Fibroblast of villous mesenchyme (primary cell): ENCODE data around the gene DYNLT2. TPM values are rescaled to one million over a fixed set of nuclear protein-coding genes. Genes with fewer than 3 reads are reported as not detected.

ENCODE experiments used
- DNase-seq: peaks from one replicate; pipeline ENCODE4 v3.0.0-alpha.2; 2010; ENCODE audit warnings: low read depth
- H3K4me3 ChIP-seq: 2 replicates; pipeline ENCODE4 v1.5.1; 2011; ENCODE audit warnings: low read depth, mild to moderate bottlenecking, low read length
- CTCF ChIP-seq: IDR thresholded peaks from 2 replicates; pipeline ENCODE4 v1.5.1; 2012; ENCODE audit warnings: low read depth, mild to moderate bottlenecking, low read length; ENCODE audit not compliant: insufficient read depth
- total RNA-seq: library from RNA; depleted of rRNA; stranded (reverse); fragments of >200 nt; gene quantifications from 2 replicates; pipeline ENCODE4 v1.2.3, GENCODE V29; 2012

DYNLT2 gene
- total RNA-seq, 1 donor: 1.3 TPM

DNA sequence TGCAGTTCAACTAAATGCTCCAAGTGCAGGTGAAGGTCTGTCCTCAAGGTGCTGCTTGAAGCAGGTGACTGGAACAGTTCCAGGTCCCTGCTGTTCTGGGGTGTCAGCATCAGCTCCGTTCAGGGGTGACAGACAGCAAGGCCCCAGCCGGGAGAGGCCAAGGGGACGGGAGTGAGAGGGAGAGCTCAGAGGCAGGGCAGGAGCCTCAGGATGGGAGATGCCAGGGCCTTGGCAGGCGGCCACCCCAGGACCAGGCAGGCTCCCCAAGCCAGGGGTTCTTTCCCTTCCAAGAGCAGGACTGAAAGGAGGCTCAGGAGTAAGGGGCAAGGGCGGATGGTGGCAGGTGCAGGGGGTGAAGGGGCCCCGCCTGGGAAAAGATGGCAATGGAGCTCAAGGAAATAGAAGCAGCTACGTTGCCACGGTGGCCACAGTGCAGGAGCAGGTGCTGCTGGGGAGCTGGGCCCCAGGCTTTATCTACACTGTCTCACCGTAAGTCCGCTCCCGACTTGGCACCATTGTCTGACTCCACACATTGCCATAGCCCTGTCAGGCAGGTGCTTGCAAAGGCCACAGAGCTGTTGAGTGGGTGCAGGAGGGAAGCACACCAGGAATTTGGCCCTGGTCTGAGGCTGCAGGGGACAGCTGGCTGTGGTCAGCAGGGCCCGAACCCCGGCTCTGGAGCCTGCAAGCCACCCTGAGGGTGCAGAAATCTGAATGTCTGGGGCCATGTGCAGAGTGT is 43.1 kb upstream of the DYNLT2 start:
- DNase-seq: no peak
- TF ChIP-seq CTCF: no peak
- no peak overlapping the region for H3K4me3 ChIP-seq

GRCh38 chr6:169793408-169793807 is 42.0 kb upstream of the DYNLT2 start:
- no peak for DNase-seq
- no peak overlapping the region for H3K4me3 ChIP-seq
- TF ChIP-seq CTCF: no peak

GRCh38 chr6:169792306-169793015 is 41.1 kb upstream of the DYNLT2 start:
- TF ChIP-seq CTCF: no peak
- DNase-seq: no peak
- H3K4me3 ChIP-seq: no peak overlapping the region

- TF ChIP-seq CTCF: no peak
- H3K4me3 ChIP-seq: no peak overlapping the region
- DNase-seq: no peak
These were observed 40.4 kb upstream of the DYNLT2 start for GRCh38 chr6:169791721-169792131.

DNA sequence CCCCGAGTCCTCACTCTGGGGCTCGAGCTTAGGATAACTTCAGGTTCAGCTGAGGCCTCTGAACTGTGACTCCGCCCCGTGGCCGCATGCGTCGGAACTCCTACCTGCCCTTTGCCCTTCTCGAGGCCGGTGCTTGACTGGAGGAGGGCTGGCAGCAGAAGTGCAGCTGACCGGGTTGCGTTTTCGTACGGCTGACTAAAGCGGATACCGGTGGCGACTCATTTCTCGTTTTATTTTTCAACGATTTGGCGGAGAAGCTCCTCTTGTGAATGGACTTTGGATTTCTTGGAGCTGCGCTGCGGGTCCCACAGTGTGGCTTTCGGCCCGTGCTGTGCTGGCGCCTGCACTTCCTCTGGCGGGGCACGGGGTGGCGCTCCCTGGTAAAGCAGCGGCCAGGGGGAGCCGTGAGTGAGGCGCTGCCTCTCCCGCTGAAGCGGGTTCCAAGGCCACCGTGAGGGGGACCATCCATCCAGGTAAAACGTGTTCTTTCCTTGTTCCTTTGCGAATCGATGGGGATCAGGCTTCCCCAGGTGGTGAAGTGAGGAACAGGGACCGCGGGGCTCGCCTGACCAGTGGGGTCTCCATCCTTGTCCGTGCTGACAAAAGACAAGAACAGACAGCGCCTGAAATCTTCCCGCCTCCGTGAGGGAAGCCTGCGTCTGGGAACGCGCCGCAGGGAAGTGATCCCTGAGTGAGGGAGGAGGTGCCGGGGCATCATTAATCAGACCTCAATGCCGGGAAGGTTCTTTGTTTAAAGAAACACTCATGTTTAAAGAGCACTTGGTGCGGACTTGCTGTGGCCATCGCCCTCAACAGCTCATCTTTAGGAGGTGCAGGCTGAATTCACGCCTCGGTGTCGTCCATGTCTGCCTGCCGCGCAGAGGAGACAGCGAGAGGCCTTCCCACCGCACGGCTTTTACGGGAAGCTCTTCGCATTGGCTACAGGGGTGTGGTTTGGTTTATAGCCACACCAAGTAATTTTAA is 38.9 kb upstream of the DYNLT2 start:
- peak; percentile 99 for TF ChIP-seq CTCF
- peak; percentile 66 for DNase-seq
- H3K4me3 ChIP-seq: peak overlapping the region; percentile 59

GRCh38 chr6:169789146-169789943 is 38.0 kb upstream of the DYNLT2 start:
- H3K4me3 ChIP-seq: peak overlapping the region; percentile 59
- TF ChIP-seq CTCF: no peak
- no peak for DNase-seq
